HEK293 (cell line): ENCODE measurements around the gene PHACTR1.

Source experiments
- CTCF ChIA-PET: fragments of 350-600 bp; formaldehyde crosslinking; extraction: SDS; loops from one replicate; lab custom pipeline; 2021; ENCODE audit warnings: antibody characterized with exemption; lab: Yijun Ruan, JAX
- POLR2A ChIA-PET: fragments of 300-600 bp; formaldehyde crosslinking; extraction: SDS; loops from one replicate; lab custom pipeline; 2020; ENCODE audit warnings: antibody characterized with exemption, inconsistent platforms; lab: Yijun Ruan, JAX
- H3K27ac ChIP-seq: fragments of 200-500 bp; sonication (Bioruptor generic); 2 replicates; pipeline ENCODE4 v1.5.1; 2014; ENCODE audit warnings: low read depth, low read length, control low read depth, inconsistent platforms; ENCODE audit errors: extremely low read depth
- H3K36me3 ChIP-seq, 2 experiments: fragments of 200-500 bp in 1 of 2; sonication (Bioruptor generic) in 1 of 2; 1 replicate in 1 of 2; 2 replicates in 1 of 2; pipeline ENCODE4 v1.5.1; 2014 to 2017; ENCODE audit warnings: inconsistent platforms in 2 of 2, low read length in 2 of 2; ENCODE audit not compliant: control insufficient read depth in 2 of 2, insufficient read depth in 1 of 2
- H3K4me1 ChIP-seq: fragments of 200-500 bp; sonication (Bioruptor generic); 2 replicates; pipeline ENCODE4 v1.5.1; 2014; ENCODE audit warnings: mild to moderate bottlenecking, low read length, inconsistent platforms; ENCODE audit not compliant: control insufficient read depth, insufficient read depth
- H3K4me3 ChIP-seq: 2 replicates; pipeline ENCODE4 v1.5.1; 2011; ENCODE audit warnings: low read depth, mild to moderate bottlenecking, control low read depth, low read length, moderate library complexity
- H3K9me3 ChIP-seq: fragments of 200-500 bp; sonication (Bioruptor generic); 2 replicates; pipeline ENCODE4 v1.5.1; 2014; ENCODE audit warnings: low read depth, low read length, inconsistent platforms; ENCODE audit not compliant: control insufficient read depth, insufficient read depth
- OSR2 ChIP-seq: fragments of 450-650 bp; formaldehyde crosslinking; IDR thresholded peaks from 2 replicates; pipeline ENCODE4 v1.5.1; 2016; ENCODE audit warnings: missing biosample characterization, missing genetic modification characterization
- ZBTB48 ChIP-seq: fragments of 450-650 bp; formaldehyde crosslinking; IDR thresholded peaks from 2 replicates; pipeline ENCODE4 v1.5.1; 2016; ENCODE audit warnings: missing biosample characterization, missing genetic modification characterization
- ZFP37 ChIP-seq: fragments of 450-650 bp; formaldehyde crosslinking; IDR thresholded peaks from 2 replicates; pipeline ENCODE4 v1.5.1; 2016; ENCODE audit warnings: missing biosample characterization, missing genetic modification characterization
- ZNF174 ChIP-seq: fragments of 450-650 bp; formaldehyde crosslinking; IDR thresholded peaks from 2 replicates; pipeline ENCODE4 v1.5.0; 2017; ENCODE audit warnings: missing biosample characterization, mild to moderate bottlenecking, missing genetic modification characterization
- ZNF221 ChIP-seq: fragments of 450-650 bp; formaldehyde crosslinking; IDR thresholded peaks from 2 replicates; pipeline ENCODE4 v1.5.1; 2017; ENCODE audit warnings: missing biosample characterization, missing genetic modification characterization, borderline replicate concordance
- ZNF248 ChIP-seq: fragments of 450-650 bp; formaldehyde crosslinking; IDR thresholded peaks from 2 replicates; pipeline ENCODE4 v1.5.1; 2017; ENCODE audit warnings: missing biosample characterization, missing genetic modification characterization
- ZNF302 ChIP-seq: fragments of 450-650 bp; formaldehyde crosslinking; IDR thresholded peaks from 2 replicates; pipeline ENCODE4 v1.5.1; 2016; ENCODE audit warnings: missing biosample characterization, missing genetic modification characterization, low read depth
- ZNF501 ChIP-seq: fragments of 450-650 bp; formaldehyde crosslinking; IDR thresholded peaks from 2 replicates; pipeline ENCODE4 v1.5.1; 2016; ENCODE audit warnings: missing biosample characterization, missing genetic modification characterization
- ZNF514 ChIP-seq: fragments of 450-650 bp; formaldehyde crosslinking; IDR thresholded peaks from 2 replicates; pipeline ENCODE4 v1.5.1; 2016; ENCODE audit warnings: missing biosample characterization, missing genetic modification characterization
- ZNF521 ChIP-seq: fragments of 450-650 bp; formaldehyde crosslinking; IDR thresholded peaks from 2 replicates; pipeline ENCODE4 v1.5.1; 2017; ENCODE audit warnings: missing biosample characterization, mild to moderate bottlenecking, missing genetic modification characterization
- ZNF548 ChIP-seq: fragments of 450-650 bp; formaldehyde crosslinking; IDR thresholded peaks from 2 replicates; pipeline ENCODE4 v1.5.1; 2016; ENCODE audit warnings: missing biosample characterization, missing genetic modification characterization
- ZNF585B ChIP-seq: fragments of 450-650 bp; formaldehyde crosslinking; IDR thresholded peaks from 2 replicates; pipeline ENCODE4 v1.5.1; 2016; ENCODE audit warnings: missing biosample characterization, missing genetic modification characterization
- ZNF621 ChIP-seq: fragments of 450-650 bp; formaldehyde crosslinking; IDR thresholded peaks from 2 replicates; pipeline ENCODE4 v1.5.1; 2017; ENCODE audit warnings: missing biosample characterization, missing genetic modification characterization
- ZNF785 ChIP-seq: fragments of 450-650 bp; formaldehyde crosslinking; IDR thresholded peaks from 2 replicates; pipeline ENCODE4 v1.5.1; 2016; ENCODE audit warnings: missing biosample characterization, missing genetic modification characterization
- TF ChIP-seq, protein P1 (sequence below): fragments of 450-650 bp; formaldehyde crosslinking; IDR thresholded peaks from 2 replicates; pipeline ENCODE4 v1.5.1; 2016; ENCODE audit warnings: missing biosample characterization, missing genetic modification characterization
- TF ChIP-seq, protein P2 (sequence below): fragments of 450-650 bp; formaldehyde crosslinking; IDR thresholded peaks from 2 replicates; pipeline ENCODE4 v1.5.1; 2016; ENCODE audit warnings: missing biosample characterization, missing genetic modification characterization
- TF ChIP-seq, protein P3 (sequence below): fragments of 450-650 bp; formaldehyde crosslinking; IDR thresholded peaks from 2 replicates; pipeline ENCODE4 v1.5.1; 2017; ENCODE audit warnings: missing biosample characterization, missing genetic modification characterization
- TF ChIP-seq, protein P4 (sequence below): fragments of 450-650 bp; formaldehyde crosslinking; IDR thresholded peaks from 2 replicates; pipeline ENCODE4 v1.5.1; 2016; ENCODE audit warnings: missing biosample characterization, missing genetic modification characterization
- TF ChIP-seq, protein P5 (sequence below): fragments of 450-650 bp; formaldehyde crosslinking; IDR thresholded peaks from 2 replicates; pipeline ENCODE4 v1.5.1; 2016; ENCODE audit warnings: missing biosample characterization, missing genetic modification characterization
- TF ChIP-seq, protein P6 (sequence below): fragments of 450-650 bp; formaldehyde crosslinking; IDR thresholded peaks from 2 replicates; pipeline ENCODE4 v1.5.1; 2016; ENCODE audit warnings: missing biosample characterization, missing genetic modification characterization, low read depth

Gene PHACTR1

GRCh38 chr6:13166269-13166668 is 449.7 kb downstream of the PHACTR1 start:
- H3K4me1 ChIP-seq = peaks cover 3% of the 10 kb centered on the region; the same call in 1 of the 2 replicates
- ChIA-PET POLR2A (no interaction called here), CTCF (interaction anchor here (1.0 kb wide), 1 partner anchor 171 kb away, joined by 5 read pairs; no protein-coding TSS in a partner anchor)
- H3K27ac ChIP-seq = no peak overlapping the region
- TF ChIP-seq ZNF514 (tag by site-specific recombination) (no peak), ZNF621 (no peak), ZNF501 (no peak), ZBTB48 (tag by site-specific recombination) (no peak), OSR2 (tag by site-specific recombination) (no peak), ZNF521 (tag by site-specific recombination) (no peak), ZNF248 (tag by site-specific recombination) (no peak), ZFP37 (tag by site-specific recombination) (no peak), ZNF174 (tag by site-specific recombination) (no peak), ZNF302 (no peak), ZNF785 (tag by site-specific recombination) (no peak), ZNF221 (tag by site-specific recombination) (no peak), ZNF548 (no peak), ZNF585B (no peak)
- TF ChIP-seq, protein P1, sequence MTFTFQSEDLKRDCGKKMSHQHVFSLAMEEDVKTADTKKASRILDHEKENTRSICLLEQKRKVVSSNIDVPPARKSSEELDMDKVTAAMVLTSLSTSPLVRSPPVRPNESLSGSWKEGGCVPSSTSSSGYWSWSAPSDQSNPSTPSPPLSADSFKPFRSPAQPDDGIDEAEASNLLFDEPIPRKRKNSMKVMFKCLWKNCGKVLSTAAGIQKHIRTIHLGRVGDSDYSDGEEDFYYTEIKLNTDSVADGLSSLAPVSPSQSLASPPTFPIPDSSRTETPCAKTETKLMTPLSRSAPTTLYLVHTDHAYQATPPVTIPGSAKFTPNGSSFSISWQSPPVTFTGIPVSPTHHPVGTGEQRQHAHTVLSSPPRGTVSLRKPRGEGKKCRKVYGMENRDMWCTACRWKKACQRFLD (tag by site-specific recombination) = no peak
- TF ChIP-seq, protein P2, sequence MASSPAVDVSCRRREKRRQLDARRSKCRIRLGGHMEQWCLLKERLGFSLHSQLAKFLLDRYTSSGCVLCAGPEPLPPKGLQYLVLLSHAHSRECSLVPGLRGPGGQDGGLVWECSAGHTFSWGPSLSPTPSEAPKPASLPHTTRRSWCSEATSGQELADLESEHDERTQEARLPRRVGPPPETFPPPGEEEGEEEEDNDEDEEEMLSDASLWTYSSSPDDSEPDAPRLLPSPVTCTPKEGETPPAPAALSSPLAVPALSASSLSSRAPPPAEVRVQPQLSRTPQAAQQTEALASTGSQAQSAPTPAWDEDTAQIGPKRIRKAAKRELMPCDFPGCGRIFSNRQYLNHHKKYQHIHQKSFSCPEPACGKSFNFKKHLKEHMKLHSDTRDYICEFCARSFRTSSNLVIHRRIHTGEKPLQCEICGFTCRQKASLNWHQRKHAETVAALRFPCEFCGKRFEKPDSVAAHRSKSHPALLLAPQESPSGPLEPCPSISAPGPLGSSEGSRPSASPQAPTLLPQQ (tag by site-specific recombination) = no peak
- TF ChIP-seq, protein P3, sequence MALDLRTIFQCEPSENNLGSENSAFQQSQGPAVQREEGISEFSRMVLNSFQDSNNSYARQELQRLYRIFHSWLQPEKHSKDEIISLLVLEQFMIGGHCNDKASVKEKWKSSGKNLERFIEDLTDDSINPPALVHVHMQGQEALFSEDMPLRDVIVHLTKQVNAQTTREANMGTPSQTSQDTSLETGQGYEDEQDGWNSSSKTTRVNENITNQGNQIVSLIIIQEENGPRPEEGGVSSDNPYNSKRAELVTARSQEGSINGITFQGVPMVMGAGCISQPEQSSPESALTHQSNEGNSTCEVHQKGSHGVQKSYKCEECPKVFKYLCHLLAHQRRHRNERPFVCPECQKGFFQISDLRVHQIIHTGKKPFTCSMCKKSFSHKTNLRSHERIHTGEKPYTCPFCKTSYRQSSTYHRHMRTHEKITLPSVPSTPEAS (tag by site-specific recombination) = no peak
- TF ChIP-seq, protein P4, sequence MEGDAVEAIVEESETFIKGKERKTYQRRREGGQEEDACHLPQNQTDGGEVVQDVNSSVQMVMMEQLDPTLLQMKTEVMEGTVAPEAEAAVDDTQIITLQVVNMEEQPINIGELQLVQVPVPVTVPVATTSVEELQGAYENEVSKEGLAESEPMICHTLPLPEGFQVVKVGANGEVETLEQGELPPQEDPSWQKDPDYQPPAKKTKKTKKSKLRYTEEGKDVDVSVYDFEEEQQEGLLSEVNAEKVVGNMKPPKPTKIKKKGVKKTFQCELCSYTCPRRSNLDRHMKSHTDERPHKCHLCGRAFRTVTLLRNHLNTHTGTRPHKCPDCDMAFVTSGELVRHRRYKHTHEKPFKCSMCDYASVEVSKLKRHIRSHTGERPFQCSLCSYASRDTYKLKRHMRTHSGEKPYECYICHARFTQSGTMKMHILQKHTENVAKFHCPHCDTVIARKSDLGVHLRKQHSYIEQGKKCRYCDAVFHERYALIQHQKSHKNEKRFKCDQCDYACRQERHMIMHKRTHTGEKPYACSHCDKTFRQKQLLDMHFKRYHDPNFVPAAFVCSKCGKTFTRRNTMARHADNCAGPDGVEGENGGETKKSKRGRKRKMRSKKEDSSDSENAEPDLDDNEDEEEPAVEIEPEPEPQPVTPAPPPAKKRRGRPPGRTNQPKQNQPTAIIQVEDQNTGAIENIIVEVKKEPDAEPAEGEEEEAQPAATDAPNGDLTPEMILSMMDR (tag by site-specific recombination) = no peak
- TF ChIP-seq, protein P5, sequence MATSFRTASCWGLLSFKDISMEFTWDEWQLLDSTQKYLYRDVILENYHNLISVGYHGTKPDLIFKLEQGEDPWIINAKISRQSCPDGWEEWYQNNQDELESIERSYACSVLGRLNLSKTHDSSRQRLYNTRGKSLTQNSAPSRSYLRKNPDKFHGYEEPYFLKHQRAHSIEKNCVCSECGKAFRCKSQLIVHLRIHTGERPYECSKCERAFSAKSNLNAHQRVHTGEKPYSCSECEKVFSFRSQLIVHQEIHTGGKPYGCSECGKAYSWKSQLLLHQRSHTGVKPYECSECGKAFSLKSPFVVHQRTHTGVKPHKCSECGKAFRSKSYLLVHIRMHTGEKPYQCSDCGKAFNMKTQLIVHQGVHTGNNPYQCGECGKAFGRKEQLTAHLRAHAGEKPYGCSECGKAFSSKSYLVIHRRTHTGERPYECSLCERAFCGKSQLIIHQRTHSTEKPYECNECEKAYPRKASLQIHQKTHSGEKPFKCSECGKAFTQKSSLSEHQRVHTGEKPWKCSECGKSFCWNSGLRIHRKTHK = no peak
- TF ChIP-seq, protein P6, sequence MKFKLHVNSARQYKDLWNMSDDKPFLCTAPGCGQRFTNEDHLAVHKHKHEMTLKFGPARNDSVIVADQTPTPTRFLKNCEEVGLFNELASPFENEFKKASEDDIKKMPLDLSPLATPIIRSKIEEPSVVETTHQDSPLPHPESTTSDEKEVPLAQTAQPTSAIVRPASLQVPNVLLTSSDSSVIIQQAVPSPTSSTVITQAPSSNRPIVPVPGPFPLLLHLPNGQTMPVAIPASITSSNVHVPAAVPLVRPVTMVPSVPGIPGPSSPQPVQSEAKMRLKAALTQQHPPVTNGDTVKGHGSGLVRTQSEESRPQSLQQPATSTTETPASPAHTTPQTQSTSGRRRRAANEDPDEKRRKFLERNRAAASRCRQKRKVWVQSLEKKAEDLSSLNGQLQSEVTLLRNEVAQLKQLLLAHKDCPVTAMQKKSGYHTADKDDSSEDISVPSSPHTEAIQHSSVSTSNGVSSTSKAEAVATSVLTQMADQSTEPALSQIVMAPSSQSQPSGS (tag by site-specific recombination) = no peak
- no peaks in the 10 kb centered on the region for H3K36me3 ChIP-seq
- no peaks in the 10 kb centered on the region for H3K9me3 ChIP-seq
- H3K4me3 ChIP-seq = no peak overlapping the region
